Measurements from ENCODE around the gene HDLBP. TPM values are rescaled to one million over a fixed set of nuclear protein-coding genes. Genes with fewer than 3 reads are reported as not detected.

Gene HDLBP
- total and polyA plus RNA-seq, 2 of the 4 experiments (the other 2 are of a cell fraction), result 648 to 1,165 TPM

DNA sequence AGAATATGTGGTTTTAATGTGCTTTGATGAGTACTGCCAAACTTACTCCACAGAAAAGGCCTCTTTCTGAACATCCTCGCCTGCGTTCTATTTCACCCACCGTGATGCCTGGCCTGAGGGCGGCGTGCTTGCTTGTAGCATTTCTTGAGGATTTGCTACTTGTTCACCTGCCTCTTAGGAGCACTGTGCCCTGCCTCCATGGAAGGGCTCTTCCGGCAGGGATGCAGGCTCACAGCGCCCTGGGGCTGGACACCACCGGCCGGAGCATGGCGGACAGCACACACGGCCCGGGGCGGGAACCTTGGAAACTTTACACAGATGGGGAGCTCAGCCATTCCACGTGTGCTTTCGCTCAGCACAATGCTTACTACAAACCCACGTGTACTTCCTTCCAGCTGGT, 89.9 kb downstream of the HDLBP start:
- H2BK120ac ChIP-seq (ENCODE audit: low read depth, low read length), result no peak overlapping the region
- H3K18ac ChIP-seq (ENCODE audit: low read depth, low read length), result no peak overlapping the region
- no peak overlapping the region for H2BK20ac ChIP-seq (ENCODE audit: low read depth, low read length)
- in situ Hi-C loops (cut with MboI; ENCODE audit: low sequenced_read_pairs), result no loop called here
- ChIA-PET POLR2A (ENCODE audit: unreplicated experiment) (no interaction called here), CTCF (no interaction called here)
- no peak for DNase-seq
- 96% methylated on average over 10 of the region's 16 CpGs; no CpG with 5 or more reads in 1 of the 2 experiments for WGBS, 2 experiments (ENCODE audit: extremely low coverage in 2 of 2, insufficient read length in 1 of 2)
- peaks cover 9% of the 10 kb centered on the region; the same call in 1 of the 2 replicates for H3K4me1 ChIP-seq (ENCODE audit: control insufficient read depth, insufficient read depth, low read length)
- H4K8ac ChIP-seq (ENCODE audit: low read depth in 2 of 2, low read length in 2 of 2), result no peak overlapping the region
- H4K91ac ChIP-seq (ENCODE audit: insufficient read depth, low read depth, low read length), result no peak overlapping the region
- no peak overlapping the region for H2BK5ac ChIP-seq (ENCODE audit: low read depth, low read length, poor library complexity, severe bottlenecking)
- dilution Hi-C loops (cut with HindIII; ENCODE audit: low sequenced_read_pairs, unreplicated experiment), result no loop called here
- H4K20me1 ChIP-seq (ENCODE audit: insufficient read depth, low read length), result peaks cover 74% of the 10 kb centered on the region
- no peak overlapping the region for H3K23ac ChIP-seq (ENCODE audit: low read depth, low read length)
- H3K27me3 ChIP-seq (ENCODE audit: control insufficient read depth, insufficient read depth, low read length), result no peaks in the 10 kb centered on the region
- no peak for ATAC-seq (ENCODE audit: low read depth)
- H3K27ac ChIP-seq (ENCODE audit: insufficient read depth, low read length), result no peak overlapping the region
- no peak overlapping the region for H3K4me3 ChIP-seq (ENCODE audit: insufficient read depth, low read depth, low read length)
- BruUV-seq (replicated peaks), result no TSS peak
- no peak overlapping the region for H4K5ac ChIP-seq (ENCODE audit: low read depth, low read length)
- no peak overlapping the region for H2AK5ac ChIP-seq (ENCODE audit: low read depth, low read length)
- intact Hi-C loops (cut with micrococcal nuclease), result no loop called here
- no peak overlapping the region for H3K4ac ChIP-seq (ENCODE audit: low read depth, low read length)
- H3K9ac ChIP-seq (ENCODE audit: low read depth, low read length), result no peak overlapping the region
- H3K9me1 ChIP-seq (ENCODE audit: insufficient read depth, low read length), result peaks cover 3% of the 10 kb centered on the region; the same call in 1 of the 2 replicates
- no peak for TF ChIP-seq MAFK (IDR thresholded peaks at IDR 0.05; ENCODE audit: low read depth, low read length)
- no peak for TF ChIP-seq MAZ (IDR thresholded peaks at IDR 0.05; ENCODE audit: borderline replicate concordance, low read depth, low read length)
- no peak for TF ChIP-seq SMC3 (IDR thresholded peaks at IDR 0.05; ENCODE audit: low read depth, low read length)
- TF ChIP-seq, protein P1, sequence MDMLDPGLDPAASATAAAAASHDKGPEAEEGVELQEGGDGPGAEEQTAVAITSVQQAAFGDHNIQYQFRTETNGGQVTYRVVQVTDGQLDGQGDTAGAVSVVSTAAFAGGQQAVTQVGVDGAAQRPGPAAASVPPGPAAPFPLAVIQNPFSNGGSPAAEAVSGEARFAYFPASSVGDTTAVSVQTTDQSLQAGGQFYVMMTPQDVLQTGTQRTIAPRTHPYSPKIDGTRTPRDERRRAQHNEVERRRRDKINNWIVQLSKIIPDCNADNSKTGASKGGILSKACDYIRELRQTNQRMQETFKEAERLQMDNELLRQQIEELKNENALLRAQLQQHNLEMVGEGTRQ (IDR thresholded peaks at IDR 0.05; ENCODE audit: low read depth, low read length), result no peak
- no peak for TF ChIP-seq CTCF (conservative IDR thresholded peaks at IDR 0.05; ENCODE audit: low read depth, low read length)
- TF ChIP-seq RFX5 (IDR thresholded peaks at IDR 0.05; ENCODE audit: low read depth, low read length), result no peak
- no peak for TF ChIP-seq RAD21 (IDR thresholded peaks at IDR 0.05; ENCODE audit: low read length)
- no peak for TF ChIP-seq RCOR1 (IDR thresholded peaks at IDR 0.05; ENCODE audit: insufficient replicate concordance, low read length)
- TF ChIP-seq CHD1 (IDR thresholded peaks at IDR 0.05; ENCODE audit: low read depth, low read length), result no peak
- no peak for TF ChIP-seq FOS (IDR thresholded peaks at IDR 0.05; ENCODE audit: low read depth, low read length)
- TF ChIP-seq CEBPB (IDR thresholded peaks at IDR 0.05; ENCODE audit: low read depth, low read length), result no peak
- no peak for TF ChIP-seq NFE2L2 (IDR thresholded peaks at IDR 0.05; ENCODE audit: low read depth, low read length)
- no peak for TF ChIP-seq POLR2A (IDR thresholded peaks at IDR 0.05; ENCODE audit: low read depth, low read length)
- TF ChIP-seq BHLHE40 (IDR thresholded peaks at IDR 0.05; ENCODE audit: low read depth, low read length), result no peak
- TF ChIP-seq MXI1 (IDR thresholded peaks at IDR 0.05; ENCODE audit: borderline replicate concordance, low read depth, low read length), result no peak
- TF ChIP-seq ELK1 (IDR thresholded peaks at IDR 0.05; ENCODE audit: borderline replicate concordance, low read depth, low read length), result no peak
- H3K79me1 ChIP-seq (ENCODE audit: low read depth in 1 of 2, low read length in 2 of 2), result peaks cover 17 to 46% of the 10 kb centered on the region in 2 experiments
- H2AK9ac ChIP-seq (replicated peaks; ENCODE audit: low read depth, low read length, poor library complexity), result no peak overlapping the region
- H3K14ac ChIP-seq (replicated peaks; ENCODE audit: low read depth, low read length), result no peak overlapping the region
- H2AFZ ChIP-seq (replicated peaks; ENCODE audit: low read length, poor library complexity), result no peak overlapping the region
- H3K56ac ChIP-seq (ENCODE audit: extremely low read depth, insufficient read depth, low read length), result no peak overlapping the region
- H3K9me3 ChIP-seq (ENCODE audit: control insufficient read depth, insufficient read depth, low read length), result no peaks in the 10 kb centered on the region
- H2BK15ac ChIP-seq (ENCODE audit: low read depth, low read length), result no peak overlapping the region
- H3K36me3 ChIP-seq (ENCODE audit: control insufficient read depth, insufficient read depth, low read length), result peaks cover 49% of the 10 kb centered on the region
- no peak overlapping the region for H3K4me2 ChIP-seq (ENCODE audit: low read depth, low read length)
